Effector memory CD8-positive, alpha-beta T cell (primary cell): ENCODE measurements around the gene CLCN7.

Source experiments
- ATAC-seq: fragments of 150-1000 bp; cut with Tn5 transposase; replicated peaks from 2 replicates; pipeline ENCODE4 v1.10.0; 2021; ENCODE audit warnings: mild to moderate bottlenecking, moderate library complexity
- DNase-seq, 3 experiments: peaks; one replicate each; pipeline ENCODE4 v3.0.0; 2021
- H3K27ac Mint-ChIP-seq, 2 donors: one replicate each; pipeline ENCODE4 v1.8.0; 2022; ENCODE audit warnings: mild to moderate bottlenecking in 2 of 2, mixed read lengths in 2 of 2, moderate library complexity in 2 of 2
- H3K27me3 Mint-ChIP-seq, 2 donors: one replicate each; pipeline ENCODE4 v1.8.0; 2022; ENCODE audit warnings: mixed read lengths in 2 of 2
- H3K36me3 Mint-ChIP-seq: one replicate; pipeline ENCODE4 v1.8.0; 2022; ENCODE audit warnings: mild to moderate bottlenecking, moderate library complexity, mixed read lengths; ENCODE audit not compliant: insufficient read depth
- H3K4me1 Mint-ChIP-seq, 2 donors: one replicate each; pipeline ENCODE4 v1.8.0; 2022; ENCODE audit warnings: low read depth in 2 of 2, mixed read lengths in 2 of 2
- H3K4me3 Mint-ChIP-seq, 2 donors: one replicate each; pipeline ENCODE4 v1.8.0; 2022; ENCODE audit warnings: mild to moderate bottlenecking in 2 of 2, mixed read lengths in 2 of 2, moderate library complexity in 2 of 2
- H3K9me3 Mint-ChIP-seq, 2 donors: one replicate each; pipeline ENCODE4 v1.8.0; 2022; ENCODE audit warnings: mixed read lengths in 2 of 2
- total RNA-seq, 9 experiments: gene quantifications; one replicate each; lab custom pipeline; 2026; lab: John Stamatoyannopoulos, UW

CLCN7 gene, protein sequence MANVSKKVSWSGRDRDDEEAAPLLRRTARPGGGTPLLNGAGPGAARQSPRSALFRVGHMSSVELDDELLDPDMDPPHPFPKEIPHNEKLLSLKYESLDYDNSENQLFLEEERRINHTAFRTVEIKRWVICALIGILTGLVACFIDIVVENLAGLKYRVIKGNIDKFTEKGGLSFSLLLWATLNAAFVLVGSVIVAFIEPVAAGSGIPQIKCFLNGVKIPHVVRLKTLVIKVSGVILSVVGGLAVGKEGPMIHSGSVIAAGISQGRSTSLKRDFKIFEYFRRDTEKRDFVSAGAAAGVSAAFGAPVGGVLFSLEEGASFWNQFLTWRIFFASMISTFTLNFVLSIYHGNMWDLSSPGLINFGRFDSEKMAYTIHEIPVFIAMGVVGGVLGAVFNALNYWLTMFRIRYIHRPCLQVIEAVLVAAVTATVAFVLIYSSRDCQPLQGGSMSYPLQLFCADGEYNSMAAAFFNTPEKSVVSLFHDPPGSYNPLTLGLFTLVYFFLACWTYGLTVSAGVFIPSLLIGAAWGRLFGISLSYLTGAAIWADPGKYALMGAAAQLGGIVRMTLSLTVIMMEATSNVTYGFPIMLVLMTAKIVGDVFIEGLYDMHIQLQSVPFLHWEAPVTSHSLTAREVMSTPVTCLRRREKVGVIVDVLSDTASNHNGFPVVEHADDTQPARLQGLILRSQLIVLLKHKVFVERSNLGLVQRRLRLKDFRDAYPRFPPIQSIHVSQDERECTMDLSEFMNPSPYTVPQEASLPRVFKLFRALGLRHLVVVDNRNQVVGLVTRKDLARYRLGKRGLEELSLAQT
- total RNA-seq = 64.7 to 128 (median 81.3) reads per million in 9 experiments

- H3K9me3 Mint-ChIP-seq = no peaks in the 10 kb centered on the region
- DNase-seq = peak; percentile 79 to 83 (median 80)
- H3K27ac Mint-ChIP-seq = peak within 1 kb of the TSS; percentile 88 to 91
- H3K36me3 Mint-ChIP-seq = peaks cover 11% of the 10 kb centered on the region
- H3K4me1 Mint-ChIP-seq = peaks cover 20 to 25% of the 10 kb centered on the region in 2 donors
- no peaks in the 10 kb centered on the region for H3K27me3 Mint-ChIP-seq
- ATAC-seq = peak; percentile 92
- H3K4me3 Mint-ChIP-seq = peak within 1 kb of the TSS; percentile 78
Measured at GRCh38 chr16:1474796-1475551, at the start of gene CLCN7. Gene CLCN7, minus strand, starts transcription at chr16:1475028. Its CDS starts 54 bp downstream, at chr16:1474974.

GRCh38 chr16:1524366-1524765 is 49.5 kb upstream of the CLCN7 start:
- no peak for DNase-seq
- no peak overlapping the region for H3K27ac Mint-ChIP-seq
- no peak overlapping the region for H3K4me3 Mint-ChIP-seq
- peaks cover 6 to 10% of the 10 kb centered on the region in 2 donors for H3K4me1 Mint-ChIP-seq
- H3K9me3 Mint-ChIP-seq = no peaks in the 10 kb centered on the region
- ATAC-seq = no peak
- no peaks in the 10 kb centered on the region for H3K27me3 Mint-ChIP-seq
- H3K36me3 Mint-ChIP-seq = peaks cover 5% of the 10 kb centered on the region

GRCh38 chr16:1523581-1524245 is 48.9 kb upstream of the CLCN7 start:
- H3K4me3 Mint-ChIP-seq = no peak overlapping the region
- ATAC-seq (no peak), DNase-seq (no peak)
- no peaks in the 10 kb centered on the region for H3K9me3 Mint-ChIP-seq
- H3K36me3 Mint-ChIP-seq = peaks cover 5% of the 10 kb centered on the region
- peaks cover 6 to 10% of the 10 kb centered on the region in 2 donors for H3K4me1 Mint-ChIP-seq
- H3K27me3 Mint-ChIP-seq = no peaks in the 10 kb centered on the region
- no peak overlapping the region for H3K27ac Mint-ChIP-seq

DNA sequence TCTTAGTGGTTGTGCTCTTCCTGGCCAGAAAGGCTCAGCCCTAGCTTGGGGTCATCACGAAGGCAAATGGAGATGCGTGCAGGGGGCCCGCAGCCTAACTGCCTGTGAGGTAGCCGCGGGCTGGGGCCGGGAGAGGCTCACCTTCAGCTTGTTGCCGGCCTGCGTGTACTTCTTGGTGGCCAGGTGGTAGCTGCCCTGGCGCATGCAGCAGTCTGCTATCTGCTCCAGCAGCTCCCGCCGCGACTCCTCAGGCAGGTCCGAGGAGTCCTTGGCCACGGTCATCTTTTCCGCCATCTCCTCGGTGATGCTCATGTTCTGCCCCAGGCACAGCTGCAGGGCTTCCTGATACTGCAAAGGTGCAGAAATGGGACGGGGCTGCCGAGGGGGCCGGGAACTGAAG is 45.6 kb upstream of the CLCN7 start:
- Mint-ChIP-seq H3K27me3 (no peaks in the 10 kb centered on the region), H3K9me3 (no peaks in the 10 kb centered on the region), H3K4me3 (no peak overlapping the region), H3K27ac (no peak overlapping the region), H3K36me3 (peaks cover 3% of the 10 kb centered on the region), H3K4me1 (no peaks in the 10 kb centered on the region)
- ATAC-seq (no peak), DNase-seq (no peak)

DNA sequence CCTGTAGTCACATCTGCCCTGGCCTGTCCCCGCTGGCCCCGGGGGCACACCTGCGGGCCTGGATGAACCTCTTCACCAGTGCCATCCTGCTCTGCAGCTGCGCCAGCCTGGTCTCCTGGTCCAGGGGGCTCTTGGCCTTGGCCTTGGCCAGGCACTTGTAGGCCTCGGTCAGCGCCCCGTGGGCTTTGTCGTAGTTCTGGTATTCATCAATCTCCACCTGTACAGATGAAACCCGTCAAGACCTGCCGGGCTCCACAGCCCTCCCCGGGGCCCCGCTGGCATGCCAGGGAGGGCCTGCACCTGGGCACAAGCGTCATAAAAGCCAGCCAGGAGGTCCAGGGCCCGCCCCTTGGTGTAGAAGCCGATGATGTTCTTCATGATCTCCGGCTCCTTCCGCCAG is 45.0 kb upstream of the CLCN7 start:
- Mint-ChIP-seq H3K9me3 (no peaks in the 10 kb centered on the region), H3K4me1 (no peaks in the 10 kb centered on the region), H3K27me3 (no peaks in the 10 kb centered on the region), H3K4me3 (no peak overlapping the region), H3K36me3 (peaks cover 3% of the 10 kb centered on the region), H3K27ac (no peak overlapping the region)
- DNase-seq = no peak
- ATAC-seq = no peak

DNA sequence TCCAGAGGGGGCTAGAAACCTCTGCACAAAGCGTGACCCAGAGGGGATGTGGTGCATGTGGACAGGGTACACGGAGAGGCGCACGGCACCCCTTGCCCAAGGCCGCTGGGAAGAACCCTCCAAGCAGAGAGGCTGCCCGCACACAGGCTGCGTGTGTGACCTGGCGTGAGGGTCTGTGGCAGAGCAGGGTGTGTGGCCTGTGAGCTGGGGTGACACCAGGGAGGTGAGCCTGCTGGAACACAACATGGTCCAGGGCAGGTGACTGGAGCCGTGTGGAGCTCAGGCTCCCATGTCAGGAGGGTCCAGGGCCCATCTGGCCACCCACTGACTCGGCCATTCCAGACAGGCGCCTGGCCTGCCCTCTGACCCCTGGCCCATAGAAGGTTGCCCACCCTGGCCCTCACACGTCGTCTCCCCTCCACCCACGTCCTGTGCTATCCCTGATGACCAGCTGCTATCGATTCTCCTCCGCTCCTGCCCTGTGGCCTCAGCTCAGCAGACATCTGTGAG is 43.9 kb upstream of the CLCN7 start:
- Mint-ChIP-seq H3K27me3 (no peaks in the 10 kb centered on the region), H3K36me3 (peaks cover 3% of the 10 kb centered on the region), H3K4me3 (no peak overlapping the region), H3K9me3 (no peaks in the 10 kb centered on the region), H3K4me1 (no peaks in the 10 kb centered on the region), H3K27ac (peak overlapping the region in 1 of 2 donors; percentile 10)
- no peak for ATAC-seq
- DNase-seq = no peak

DNA sequence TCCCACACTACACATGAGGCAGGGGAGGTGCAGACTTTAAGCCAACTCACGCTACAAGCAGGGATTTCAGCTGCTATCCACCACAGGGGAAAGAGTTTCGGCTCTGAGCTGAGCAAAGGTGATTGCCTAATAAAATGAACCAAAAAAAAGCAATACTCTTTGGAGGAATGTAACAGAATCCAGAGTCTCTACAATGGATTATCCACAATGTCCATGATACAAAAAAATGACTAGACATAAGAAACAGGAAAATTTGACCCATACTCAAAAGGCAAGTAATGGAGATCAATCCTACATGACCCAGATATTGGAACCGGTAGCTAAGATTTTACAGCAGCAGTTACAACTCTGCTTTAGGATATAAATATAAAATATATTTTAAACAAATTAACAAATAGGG is 39.7 kb upstream of the CLCN7 start:
- Mint-ChIP-seq H3K4me3 (no peak overlapping the region), H3K4me1 (no peaks in the 10 kb centered on the region)
- no peak for DNase-seq

DNA sequence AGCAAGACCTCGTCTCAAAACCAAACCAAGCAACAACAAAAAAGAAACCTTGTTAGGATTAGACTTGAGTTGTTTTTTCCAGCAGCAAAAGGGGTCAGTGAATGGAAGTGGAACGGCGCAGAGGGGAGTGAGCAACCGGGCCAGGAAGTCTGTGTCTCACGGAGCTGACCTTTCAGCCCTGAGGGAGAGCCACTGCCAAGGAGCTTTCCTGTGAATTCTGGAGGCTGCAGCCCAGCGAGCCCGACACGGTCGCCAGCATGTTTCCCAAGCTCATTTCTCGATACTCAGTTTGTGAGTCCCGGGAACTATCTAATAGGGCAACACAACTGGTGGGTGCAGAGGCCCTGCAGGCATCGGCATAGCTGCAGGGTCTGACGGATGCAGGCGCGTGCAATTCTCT is 37.9 kb upstream of the CLCN7 start:
- no peak overlapping the region for H3K4me3 Mint-ChIP-seq
- H3K4me1 Mint-ChIP-seq = no peaks in the 10 kb centered on the region

More for the DNA sequence above, 39.7 kb upstream of the CLCN7 start:
- H3K27ac Mint-ChIP-seq = no peak overlapping the region
- no peaks in the 10 kb centered on the region for H3K27me3 Mint-ChIP-seq
- no peaks in the 10 kb centered on the region for H3K9me3 Mint-ChIP-seq
- peaks cover 8% of the 10 kb centered on the region for H3K36me3 Mint-ChIP-seq
- ATAC-seq = no peak

DNA sequence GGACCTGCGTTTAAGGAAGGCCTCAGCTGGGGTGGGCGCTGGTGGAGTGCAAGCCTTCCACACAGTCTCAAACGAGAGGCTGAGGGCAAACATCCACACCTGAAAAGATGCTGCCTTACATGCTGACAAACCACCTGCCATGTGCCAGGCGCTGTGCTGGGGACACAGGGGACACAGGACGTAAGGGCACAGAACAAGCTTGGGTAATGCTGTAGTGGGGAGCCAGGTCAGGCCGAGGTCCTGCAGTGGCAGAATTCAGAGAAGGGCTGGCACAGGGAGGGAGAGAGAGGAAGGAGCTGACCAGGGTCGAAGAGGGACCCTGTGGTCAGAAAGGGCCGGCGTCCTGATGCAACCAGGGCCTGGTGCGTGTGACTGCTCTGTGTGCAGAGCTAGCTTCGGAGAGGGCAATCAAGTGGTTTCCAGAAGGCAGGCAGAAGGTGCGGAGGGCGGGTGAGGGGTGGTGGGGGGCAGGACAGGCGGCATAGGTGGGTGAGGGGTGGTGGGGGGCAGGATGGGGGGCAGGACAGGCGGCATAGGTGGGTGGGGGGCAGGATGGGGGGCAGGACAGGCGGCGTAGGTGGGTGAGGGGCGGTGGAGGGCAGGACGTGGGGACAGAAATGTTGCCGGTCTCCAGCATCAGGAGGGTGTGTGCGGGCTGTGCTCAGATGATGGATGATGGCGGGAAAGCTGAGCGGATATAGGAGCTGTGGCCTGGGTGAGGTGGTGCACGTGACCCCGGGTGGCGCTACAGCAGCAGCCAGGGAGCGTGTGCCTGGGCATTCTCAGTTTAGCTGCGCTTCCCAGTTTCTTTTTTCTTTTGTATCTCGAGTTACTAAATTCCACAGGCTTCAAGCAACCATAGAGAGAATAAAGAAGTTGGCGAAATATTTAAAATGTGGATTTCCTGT is 37.1 kb upstream of the CLCN7 start:
- no peaks in the 10 kb centered on the region for H3K27me3 Mint-ChIP-seq
- H3K36me3 Mint-ChIP-seq = peaks cover 13% of the 10 kb centered on the region
- no peaks in the 10 kb centered on the region for H3K9me3 Mint-ChIP-seq
- H3K4me1 Mint-ChIP-seq = no peaks in the 10 kb centered on the region
- no peak overlapping the region for H3K4me3 Mint-ChIP-seq
- ATAC-seq (no peak), DNase-seq (no peak)
- no peak overlapping the region for H3K27ac Mint-ChIP-seq

More for the DNA sequence above, 37.9 kb upstream of the CLCN7 start:
- H3K36me3 Mint-ChIP-seq = peaks cover 9% of the 10 kb centered on the region
- no peaks in the 10 kb centered on the region for H3K9me3 Mint-ChIP-seq
- no peak for DNase-seq
- H3K27ac Mint-ChIP-seq = no peak overlapping the region
- no peaks in the 10 kb centered on the region for H3K27me3 Mint-ChIP-seq
- no peak for ATAC-seq

DNA sequence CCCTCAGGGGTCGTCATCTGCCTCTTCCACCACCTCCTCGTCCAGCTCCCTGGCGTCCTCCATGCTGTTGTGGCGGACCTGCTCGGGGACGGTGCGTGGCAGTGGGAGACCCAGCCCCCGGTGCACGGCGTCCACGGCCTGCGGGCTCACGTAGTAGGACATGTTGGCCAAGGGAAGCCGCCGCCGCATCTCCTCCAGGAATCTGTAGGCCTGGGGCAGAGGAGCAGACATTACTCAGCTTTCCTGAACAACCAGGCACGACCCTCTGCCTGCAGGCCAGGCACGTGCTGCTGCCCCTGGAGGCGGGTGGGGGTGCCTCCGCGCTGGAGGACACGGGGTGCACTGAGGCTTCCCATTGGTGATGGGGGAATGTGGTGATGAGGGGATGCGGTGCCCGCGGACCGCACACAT is 36.1 kb upstream of the CLCN7 start:
- H3K36me3 Mint-ChIP-seq = peaks cover 13% of the 10 kb centered on the region
- H3K4me3 Mint-ChIP-seq = no peak overlapping the region
- H3K27ac Mint-ChIP-seq = no peak overlapping the region
- ATAC-seq (no peak), DNase-seq (no peak)
- H3K4me1 Mint-ChIP-seq = no peaks in the 10 kb centered on the region
- H3K9me3 Mint-ChIP-seq = no peaks in the 10 kb centered on the region
- H3K27me3 Mint-ChIP-seq = no peaks in the 10 kb centered on the region

- Mint-ChIP-seq H3K27ac (no peak overlapping the region), H3K9me3 (no peaks in the 10 kb centered on the region), H3K4me1 (no peaks in the 10 kb centered on the region), H3K4me3 (no peak overlapping the region), H3K27me3 (no peaks in the 10 kb centered on the region), H3K36me3 (peaks cover 13% of the 10 kb centered on the region)
- DNase-seq (no peak), ATAC-seq (no peak)
Measured at GRCh38 chr16:1510272-1510671, 35.4 kb upstream of the CLCN7 start.
